ENCODE measurements around the gene RPTOR. TPM values are rescaled to one million over a fixed set of nuclear protein-coding genes. Genes with fewer than 3 reads are reported as not detected.

RPTOR gene
- 10 to 100 TPM; 32.4 to 35.4 TPM for total RNA-seq

GRCh38 chr17:80544655-80545498 lies at the start of gene RPTOR:
TSS of gene RPTOR (plus strand) at chr17:80544838. CDS start at chr17:80545630, 792 bp downstream.
- H3K4me1 Mint-ChIP-seq (ENCODE audit: low read depth): peaks cover 36% of the 10 kb centered on the region
- intact Hi-C loops (cut with micrococcal nuclease): loop anchor here (1.0 kb wide), 1 partner anchor 30 kb away; no protein-coding TSS in a partner anchor
- peak within 1 kb of the TSS; percentile 88 for H3K27ac Mint-ChIP-seq
- CTCF ChIA-PET: interaction anchor here (0.7 to 1.7 kb wide), 2 partner anchors 20 to 354 kb away, joined by 3 to 4 read pairs; no protein-coding TSS in a partner anchor
- peak within 1 kb of the TSS; percentile 96 for H3K4me3 Mint-ChIP-seq
- DNase-seq: peak; percentile 97
- no peaks in the 10 kb centered on the region for H3K9me3 Mint-ChIP-seq
- H3K27me3 Mint-ChIP-seq (ENCODE audit: low read depth): peaks cover 2% of the 10 kb centered on the region
- peaks cover 2% of the 10 kb centered on the region for H3K36me3 Mint-ChIP-seq (ENCODE audit: low read depth)

- no peak overlapping the region for H3K27ac Mint-ChIP-seq
- CTCF ChIA-PET: interaction anchor here (0.6 kb wide), 1 partner anchor 713 kb away, joined by 3 read pairs; no protein-coding TSS in a partner anchor
- H3K27me3 Mint-ChIP-seq (ENCODE audit: low read depth): peaks cover 11% of the 10 kb centered on the region
- peaks cover 6% of the 10 kb centered on the region for H3K4me1 Mint-ChIP-seq (ENCODE audit: low read depth)
- DNase-seq: no peak
- H3K9me3 Mint-ChIP-seq: no peaks in the 10 kb centered on the region
- no peaks in the 10 kb centered on the region for H3K36me3 Mint-ChIP-seq (ENCODE audit: low read depth)
- intact Hi-C loops (cut with micrococcal nuclease): no loop called here
- H3K4me3 Mint-ChIP-seq: no peak overlapping the region
These were observed 46.9 kb upstream of the RPTOR start for GRCh38 chr17:80497726-80498241.

GRCh38 chr17:80498242-80498919 lies 46.3 kb upstream of the RPTOR start:
- DNase-seq: no peak
- H3K27ac Mint-ChIP-seq: no peak overlapping the region
- peaks cover 11% of the 10 kb centered on the region for H3K27me3 Mint-ChIP-seq (ENCODE audit: low read depth)
- H3K36me3 Mint-ChIP-seq (ENCODE audit: low read depth): no peaks in the 10 kb centered on the region
- H3K4me3 Mint-ChIP-seq: no peak overlapping the region
- CTCF ChIA-PET: no interaction called here
- intact Hi-C loops (cut with micrococcal nuclease): no loop called here
- no peaks in the 10 kb centered on the region for H3K9me3 Mint-ChIP-seq
- H3K4me1 Mint-ChIP-seq (ENCODE audit: low read depth): peaks cover 6% of the 10 kb centered on the region

GRCh38 chr17:80498920-80499410 lies 45.7 kb upstream of the RPTOR start:
- CTCF ChIA-PET: no interaction called here

GRCh38 chr17:80499560-80499959 lies 45.1 kb upstream of the RPTOR start:
- H3K36me3 Mint-ChIP-seq (ENCODE audit: low read depth): no peaks in the 10 kb centered on the region
- CTCF ChIA-PET: no interaction called here
- peaks cover 14% of the 10 kb centered on the region for H3K27me3 Mint-ChIP-seq (ENCODE audit: low read depth)
- intact Hi-C loops (cut with micrococcal nuclease): no loop called here
- no peak overlapping the region for H3K27ac Mint-ChIP-seq
- no peak for DNase-seq
- H3K9me3 Mint-ChIP-seq: no peaks in the 10 kb centered on the region
- no peak overlapping the region for H3K4me3 Mint-ChIP-seq
- H3K4me1 Mint-ChIP-seq (ENCODE audit: low read depth): peaks cover 6% of the 10 kb centered on the region

More at GRCh38 chr17:80498920-80499410, 45.7 kb upstream of the RPTOR start:
- Mint-ChIP-seq H3K27me3 (ENCODE audit: low read depth) (peaks cover 11% of the 10 kb centered on the region), H3K36me3 (ENCODE audit: low read depth) (no peaks in the 10 kb centered on the region), H3K4me1 (ENCODE audit: low read depth) (peaks cover 6% of the 10 kb centered on the region), H3K9me3 (no peaks in the 10 kb centered on the region), H3K4me3 (no peak overlapping the region), H3K27ac (no peak overlapping the region)
- intact Hi-C loops (cut with micrococcal nuclease): no loop called here
- DNase-seq: no peak

GRCh38 chr17:80499961-80500665 lies 44.5 kb upstream of the RPTOR start:
- DNase-seq: no peak
- CTCF ChIA-PET: no interaction called here
- intact Hi-C loops (cut with micrococcal nuclease): no loop called here
- no peak overlapping the region for H3K4me3 Mint-ChIP-seq
- H3K9me3 Mint-ChIP-seq: no peaks in the 10 kb centered on the region
- H3K4me1 Mint-ChIP-seq (ENCODE audit: low read depth): peaks cover 6% of the 10 kb centered on the region
- H3K27ac Mint-ChIP-seq: no peak overlapping the region
- H3K27me3 Mint-ChIP-seq (ENCODE audit: low read depth): peaks cover 16% of the 10 kb centered on the region
- H3K36me3 Mint-ChIP-seq (ENCODE audit: low read depth): no peaks in the 10 kb centered on the region

- intact Hi-C loops (cut with micrococcal nuclease): no loop called here
- CTCF ChIA-PET: no interaction called here
- Mint-ChIP-seq H3K4me1 (ENCODE audit: low read depth) (peaks cover 6% of the 10 kb centered on the region), H3K27me3 (ENCODE audit: low read depth) (peaks cover 9% of the 10 kb centered on the region), H3K27ac (no peak overlapping the region), H3K36me3 (ENCODE audit: low read depth) (no peaks in the 10 kb centered on the region), H3K9me3 (no peaks in the 10 kb centered on the region), H3K4me3 (no peak overlapping the region)
- DNase-seq: no peak
These were observed 42.7 kb upstream of the RPTOR start for GRCh38 chr17:80501741-80502577.

- CTCF ChIA-PET: no interaction called here
- H3K27me3 Mint-ChIP-seq (ENCODE audit: low read depth): peaks cover 9% of the 10 kb centered on the region
- no peaks in the 10 kb centered on the region for H3K9me3 Mint-ChIP-seq
- peaks cover 3% of the 10 kb centered on the region for H3K4me1 Mint-ChIP-seq (ENCODE audit: low read depth)
- intact Hi-C loops (cut with micrococcal nuclease): no loop called here
- DNase-seq: no peak
- no peaks in the 10 kb centered on the region for H3K36me3 Mint-ChIP-seq (ENCODE audit: low read depth)
- H3K27ac Mint-ChIP-seq: no peak overlapping the region
- no peak overlapping the region for H3K4me3 Mint-ChIP-seq
These were observed 42.1 kb upstream of the RPTOR start for GRCh38 chr17:80502578-80502877.

GRCh38 chr17:80503031-80503430 lies 41.6 kb upstream of the RPTOR start:
- Mint-ChIP-seq H3K4me1 (ENCODE audit: low read depth) (peaks cover 2% of the 10 kb centered on the region), H3K27me3 (ENCODE audit: low read depth) (peaks cover 9% of the 10 kb centered on the region), H3K9me3 (no peaks in the 10 kb centered on the region), H3K4me3 (no peak overlapping the region), H3K27ac (no peak overlapping the region), H3K36me3 (ENCODE audit: low read depth) (no peaks in the 10 kb centered on the region)
- no peak for DNase-seq
- CTCF ChIA-PET: no interaction called here
- intact Hi-C loops (cut with micrococcal nuclease): no loop called here

GRCh38 chr17:80503921-80504320 lies 40.7 kb upstream of the RPTOR start:
- H3K4me3 Mint-ChIP-seq: no peak overlapping the region
- CTCF ChIA-PET: no interaction called here
- no peaks in the 10 kb centered on the region for H3K9me3 Mint-ChIP-seq
- H3K27ac Mint-ChIP-seq: no peak overlapping the region
- peaks cover 3% of the 10 kb centered on the region for H3K4me1 Mint-ChIP-seq (ENCODE audit: low read depth)
- DNase-seq: no peak
- H3K27me3 Mint-ChIP-seq (ENCODE audit: low read depth): peaks cover 9% of the 10 kb centered on the region
- H3K36me3 Mint-ChIP-seq (ENCODE audit: low read depth): no peaks in the 10 kb centered on the region
- intact Hi-C loops (cut with micrococcal nuclease): no loop called here

GRCh38 chr17:80504686-80505413 lies 39.8 kb upstream of the RPTOR start:
- H3K4me1 Mint-ChIP-seq (ENCODE audit: low read depth): peaks cover 3% of the 10 kb centered on the region
- no peak overlapping the region for H3K27ac Mint-ChIP-seq
- no peaks in the 10 kb centered on the region for H3K36me3 Mint-ChIP-seq (ENCODE audit: low read depth)
- no peak overlapping the region for H3K4me3 Mint-ChIP-seq
- DNase-seq: no peak
- peaks cover 9% of the 10 kb centered on the region for H3K27me3 Mint-ChIP-seq (ENCODE audit: low read depth)
- intact Hi-C loops (cut with micrococcal nuclease): no loop called here
- CTCF ChIA-PET: no interaction called here
- H3K9me3 Mint-ChIP-seq: no peaks in the 10 kb centered on the region

All from activated naive CD4-positive, alpha-beta T cell treated with anti-CD3 and anti-CD28 coated beads for 36 hours (primary cell).